Left lung (tissue), 10 donors: ENCODE measurements around the gene RASA1. TPM values are rescaled to one million over a fixed set of nuclear protein-coding genes. Genes with fewer than 3 reads are reported as not detected.

Experiments used
- ATAC-seq: fragments of 200-7000 bp; cut with Tn5 transposase; one replicate; pipeline ENCODE4 v1.9.1; 2020; ENCODE audit warnings: moderate library complexity
- DNase-seq, 4 donors: peaks; one replicate each; pipeline ENCODE4 v3.0.0-alpha.2; 2013 to 2020
- H3K27ac ChIP-seq, 2 donors: fragments of 200-600 bp; sonication (generic) in 1 of 2; one replicate each; pipeline versions ENCODE4 v1.5.0 to v1.8.0; 2020 to 2021
- H3K27me3 ChIP-seq, 2 donors: fragments of 200-600 bp; sonication (generic) in 1 of 2; one replicate each; pipeline versions ENCODE4 v1.5.0 to v1.8.0; 2020 to 2021
- H3K36me3 ChIP-seq, 2 donors: fragments of 200-600 bp; sonication (generic) in 1 of 2; one replicate each; pipeline versions ENCODE4 v1.5.0 to v1.8.0; 2020 to 2021
- H3K4me1 ChIP-seq, 2 donors: fragments of 200-600 bp; one replicate each; pipeline ENCODE4 v1.8.0; 2021
- H3K4me3 ChIP-seq, 2 donors: fragments of 200-600 bp; sonication (generic) in 1 of 2; one replicate each; pipeline versions ENCODE4 v1.5.0 to v1.8.0; 2020 to 2021; ENCODE audit warnings: mild to moderate bottlenecking in 1 of 2
- H3K9me3 ChIP-seq, 2 donors: fragments of 200-600 bp; sonication (generic) in 1 of 2; one replicate each; pipeline versions ENCODE4 v1.5.0 to v1.8.0; 2020 to 2021
- CTCF ChIP-seq, 2 donors: fragments of 200-600 bp; sonication (generic) in 1 of 2; IDR thresholded peaks; one replicate each; pipeline versions ENCODE4 v1.5.0 to v1.8.0; 2021; ENCODE audit warnings: antibody characterized with exemption in 2 of 2
- intact Hi-C, 2 donors: fragments of 100-400 bp; cut with DNase I; formaldehyde crosslinking; loops; one replicate each; pipeline versions ENCODE4 v1.11.2 to v1.14.2; 2022
- polyA plus RNA-seq, 6 donors: library from polyadenylated mRNA; unstranded; fragments of 120-200 nt; gene quantifications; one replicate each; pipeline ENCODE4 v1.2.1, GENCODE V29; 2013; ENCODE audit not compliant: insufficient read length in 6 of 6
- total RNA-seq, 2 donors: library from RNA; stranded (reverse); fragmentation: NEBNext Ultra II Directional; extraction: Animal tissue kit (Norgen Biotek cat#: 25700); gene quantifications; one replicate each; pipeline ENCODE4 v1.2.1, GENCODE V29; 2021
- donor health status: DM: no; HTN: yes; CAD: no.
- donor health status: DM: no; HTN: no; CAD: no.

The RASA1 gene
- total and polyA plus RNA-seq, 8 donors, result 27.7 to 60.7 (median 54.1) TPM

GRCh38 chr5:87400305-87400899, 132.7 kb downstream of the RASA1 start:
- H3K36me3 ChIP-seq, result peaks cover 0 to 90% of the 10 kb centered on the region in 2 donors
- no peak for DNase-seq
- peak; percentile 83 for ATAC-seq

DNA sequence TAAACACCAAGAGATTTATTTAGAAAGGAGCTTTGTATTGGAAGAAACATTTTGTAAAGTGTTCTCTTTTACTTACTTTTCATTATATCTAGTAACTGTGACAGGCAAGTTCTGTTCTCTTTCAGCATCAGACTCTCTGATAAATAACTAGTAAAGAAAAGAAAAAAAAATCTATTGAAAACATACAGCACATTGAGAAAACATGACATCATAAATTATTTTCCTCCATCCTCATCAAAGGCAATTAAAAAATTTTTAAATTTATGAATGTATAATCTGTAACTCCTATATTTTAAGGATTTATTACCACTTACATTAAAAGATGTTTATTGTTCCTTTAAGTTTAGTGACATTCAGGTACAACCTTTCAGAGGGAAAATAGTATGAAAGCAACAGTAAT, 133.9 kb downstream of the RASA1 start:
- no peaks in the 10 kb centered on the region for H3K27me3 ChIP-seq
- DNase-seq, result no peak
- intact Hi-C loops, result no loop called here
- no peak for TF ChIP-seq CTCF (IDR thresholded peaks at IDR 0.05)
- H3K4me3 ChIP-seq, result no peak overlapping the region
- no peak overlapping the region for H3K27ac ChIP-seq
- no peak for ATAC-seq
- H3K4me1 ChIP-seq, result peaks cover 0 to 26% of the 10 kb centered on the region in 2 donors
- no peaks in the 10 kb centered on the region for H3K9me3 ChIP-seq
- H3K36me3 ChIP-seq, result peaks cover 0 to 90% of the 10 kb centered on the region in 2 donors

More at GRCh38 chr5:87400305-87400899, 132.7 kb downstream of the RASA1 start:
- H3K4me3 ChIP-seq, result no peak overlapping the region
- peak overlapping the region in 1 of 2 donors; percentile 45 for H3K27ac ChIP-seq
- TF ChIP-seq CTCF (IDR thresholded peaks at IDR 0.05), result peak; percentile 53 to 62
- intact Hi-C loops, result no loop called here
- no peaks in the 10 kb centered on the region for H3K27me3 ChIP-seq
- peaks cover 0 to 26% of the 10 kb centered on the region in 2 donors for H3K4me1 ChIP-seq
- no peaks in the 10 kb centered on the region for H3K9me3 ChIP-seq

DNA sequence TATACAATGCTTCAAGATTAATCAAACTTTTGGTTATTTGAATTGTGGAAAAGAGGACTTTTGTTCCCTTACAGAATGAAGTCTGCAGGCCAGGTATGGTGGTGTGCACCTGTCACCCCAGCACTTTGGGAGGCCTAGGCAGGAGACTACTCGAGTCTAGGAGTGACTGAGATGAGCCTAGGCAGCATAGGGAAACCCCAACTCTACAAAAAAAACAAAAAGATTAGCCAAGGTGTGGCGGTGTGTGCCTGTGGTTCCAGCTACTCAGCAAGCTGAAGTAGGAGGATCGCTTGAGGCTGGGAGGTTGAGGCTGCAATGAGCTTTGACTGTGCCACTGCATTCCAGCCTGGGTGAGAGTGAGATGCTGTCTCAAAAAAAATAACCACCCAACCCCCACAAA, 135.7 kb downstream of the RASA1 start:
- Histone ChIP-seq H3K36me3 (peaks cover 0 to 90% of the 10 kb centered on the region in 2 donors), H3K4me1 (peaks cover 0 to 36% of the 10 kb centered on the region in 2 donors), H3K27me3 (no peaks in the 10 kb centered on the region), H3K27ac (no peak overlapping the region), H3K4me3 (no peak overlapping the region), H3K9me3 (no peaks in the 10 kb centered on the region)
- ATAC-seq (no peak), DNase-seq (no peak)
- intact Hi-C loops, result no loop called here
- no peak for TF ChIP-seq CTCF (IDR thresholded peaks at IDR 0.05)

GRCh38 chr5:87403899-87404298, 136.2 kb downstream of the RASA1 start:
- DNase-seq (no peak), ATAC-seq (no peak)
- intact Hi-C loops, result no loop called here
- Histone ChIP-seq H3K27me3 (no peaks in the 10 kb centered on the region), H3K27ac (no peak overlapping the region), H3K36me3 (peaks cover 0 to 90% of the 10 kb centered on the region in 2 donors), H3K4me1 (peaks cover 0 to 36% of the 10 kb centered on the region in 2 donors), H3K4me3 (no peak overlapping the region), H3K9me3 (no peaks in the 10 kb centered on the region)
- TF ChIP-seq CTCF (IDR thresholded peaks at IDR 0.05), result no peak

- DNase-seq, result no peak
- Histone ChIP-seq H3K9me3 (no peaks in the 10 kb centered on the region), H3K4me3 (no peak overlapping the region), H3K4me1 (peaks cover 0 to 34% of the 10 kb centered on the region in 2 donors), H3K27ac (no peak overlapping the region), H3K27me3 (no peaks in the 10 kb centered on the region), H3K36me3 (peaks cover 0 to 90% of the 10 kb centered on the region in 2 donors)
- no peak for ATAC-seq
- TF ChIP-seq CTCF (IDR thresholded peaks at IDR 0.05), result no peak
- intact Hi-C loops, result no loop called here
Measured at GRCh38 chr5:87404359-87404758, 136.7 kb downstream of the RASA1 start.
